RWPE1 (cell line): ENCODE data around the gene POLR1D.

Experiments
- CTCF ChIA-PET: fragments of 350-600 bp; sonication (Branson Sonifier 250); formaldehyde crosslinking; extraction: SDS; loops from one replicate; lab custom pipeline; 2021; lab: Yijun Ruan, JAX
- POLR2A ChIA-PET: fragments of 400-600 bp; formaldehyde crosslinking; extraction: SDS; loops from one replicate; lab custom pipeline; 2020; ENCODE audit warnings: antibody characterized with exemption; ENCODE audit not compliant: low non-redundant PET; lab: Yijun Ruan, JAX
- DNase-seq: peaks from one replicate; pipeline ENCODE4 v3.0.0; 2012; ENCODE audit warnings: low spot score
- H3K27ac ChIP-seq: fragments of 450-650 bp; 2 replicates; pipeline ENCODE4 v1.5.1; 2017
- TF ChIP-seq, protein P1 (sequence below): fragments of 450-650 bp; conservative IDR thresholded peaks from 2 replicates; pipeline ENCODE4 v1.5.1; 2017; ENCODE audit warnings: low read depth, mild to moderate bottlenecking

The POLR1D gene

DNA sequence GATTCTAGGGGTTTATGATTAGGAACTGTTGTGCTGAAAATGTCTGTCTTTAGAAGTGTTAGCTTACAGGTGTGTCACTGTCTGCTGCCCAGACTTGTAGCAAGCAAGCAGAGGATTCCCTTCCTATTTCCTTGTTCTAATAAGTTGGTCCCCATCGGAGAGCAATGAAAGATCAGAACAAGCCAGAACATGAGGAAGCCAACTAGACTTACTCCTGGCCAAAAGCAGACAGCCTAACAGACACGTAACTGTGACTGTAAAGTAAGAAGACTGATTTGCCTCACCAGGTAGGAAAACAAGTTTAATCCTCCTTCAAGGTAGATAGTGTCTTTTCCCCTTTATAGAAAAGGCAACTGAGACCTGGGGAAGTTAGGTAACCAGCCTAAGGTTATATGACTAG, 12.5 kb downstream of the POLR1D start:
- ChIA-PET POLR2A (no interaction called here), CTCF (no interaction called here)
- TF ChIP-seq, protein P1, sequence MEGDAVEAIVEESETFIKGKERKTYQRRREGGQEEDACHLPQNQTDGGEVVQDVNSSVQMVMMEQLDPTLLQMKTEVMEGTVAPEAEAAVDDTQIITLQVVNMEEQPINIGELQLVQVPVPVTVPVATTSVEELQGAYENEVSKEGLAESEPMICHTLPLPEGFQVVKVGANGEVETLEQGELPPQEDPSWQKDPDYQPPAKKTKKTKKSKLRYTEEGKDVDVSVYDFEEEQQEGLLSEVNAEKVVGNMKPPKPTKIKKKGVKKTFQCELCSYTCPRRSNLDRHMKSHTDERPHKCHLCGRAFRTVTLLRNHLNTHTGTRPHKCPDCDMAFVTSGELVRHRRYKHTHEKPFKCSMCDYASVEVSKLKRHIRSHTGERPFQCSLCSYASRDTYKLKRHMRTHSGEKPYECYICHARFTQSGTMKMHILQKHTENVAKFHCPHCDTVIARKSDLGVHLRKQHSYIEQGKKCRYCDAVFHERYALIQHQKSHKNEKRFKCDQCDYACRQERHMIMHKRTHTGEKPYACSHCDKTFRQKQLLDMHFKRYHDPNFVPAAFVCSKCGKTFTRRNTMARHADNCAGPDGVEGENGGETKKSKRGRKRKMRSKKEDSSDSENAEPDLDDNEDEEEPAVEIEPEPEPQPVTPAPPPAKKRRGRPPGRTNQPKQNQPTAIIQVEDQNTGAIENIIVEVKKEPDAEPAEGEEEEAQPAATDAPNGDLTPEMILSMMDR, result no peak
- DNase-seq, result peak; percentile 83
- peak overlapping the region; percentile 95 for H3K27ac ChIP-seq

DNA sequence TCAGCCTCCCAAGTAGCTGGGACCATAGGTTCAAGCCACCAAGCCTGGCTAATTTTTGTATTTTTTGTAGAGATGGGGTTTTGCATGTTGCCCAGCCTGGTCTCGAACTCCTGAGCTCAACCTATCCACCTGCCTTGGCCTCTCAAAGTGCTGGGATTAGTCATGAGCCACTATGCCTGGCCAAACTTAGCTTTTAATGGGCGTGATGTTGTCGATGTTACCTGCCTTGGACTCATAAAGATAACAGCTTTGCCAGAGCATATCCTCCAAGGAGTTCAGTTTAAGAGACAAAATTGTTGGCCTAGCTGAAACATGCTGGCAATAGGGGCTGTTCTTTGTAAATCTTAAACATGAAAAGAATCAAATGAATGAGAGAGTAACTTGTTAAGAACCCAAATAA, 13.1 kb downstream of the POLR1D start:
- ChIA-PET POLR2A (no interaction called here), CTCF (interaction anchor here (0.7 kb wide), 1 partner anchor 326 kb away, joined by 4 read pairs; no protein-coding TSS in a partner anchor)
- H3K27ac ChIP-seq, result peak overlapping the region; percentile 95

DNA sequence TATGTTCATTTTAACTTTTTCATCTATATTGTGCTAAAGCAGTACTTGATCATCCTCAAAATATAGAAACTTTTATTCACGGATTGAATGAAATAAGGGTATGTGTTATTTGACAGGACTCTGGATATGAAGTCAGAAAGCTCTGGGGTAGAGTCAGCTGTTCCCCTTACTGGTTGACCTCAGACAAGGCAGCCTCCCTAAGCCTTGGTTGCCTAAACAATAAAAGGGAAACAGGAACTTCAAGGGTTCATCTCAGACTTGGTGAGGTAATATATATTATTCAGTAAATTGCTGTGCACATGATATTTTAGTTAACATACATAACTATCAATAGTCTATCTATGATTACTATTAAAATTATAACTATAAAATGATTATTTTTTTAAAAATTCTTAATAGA, 13.6 kb downstream of the POLR1D start:
- ChIA-PET CTCF (interaction anchor here (0.7 kb wide), 1 partner anchor 326 kb away, joined by 4 read pairs; no protein-coding TSS in a partner anchor), POLR2A (no interaction called here)
- TF ChIP-seq, protein P1, result no peak
- no peak overlapping the region for H3K27ac ChIP-seq
- no peak for DNase-seq

More for the DNA sequence above, 13.1 kb downstream of the POLR1D start:
- DNase-seq, result no peak
- TF ChIP-seq, protein P1, result no peak

DNA sequence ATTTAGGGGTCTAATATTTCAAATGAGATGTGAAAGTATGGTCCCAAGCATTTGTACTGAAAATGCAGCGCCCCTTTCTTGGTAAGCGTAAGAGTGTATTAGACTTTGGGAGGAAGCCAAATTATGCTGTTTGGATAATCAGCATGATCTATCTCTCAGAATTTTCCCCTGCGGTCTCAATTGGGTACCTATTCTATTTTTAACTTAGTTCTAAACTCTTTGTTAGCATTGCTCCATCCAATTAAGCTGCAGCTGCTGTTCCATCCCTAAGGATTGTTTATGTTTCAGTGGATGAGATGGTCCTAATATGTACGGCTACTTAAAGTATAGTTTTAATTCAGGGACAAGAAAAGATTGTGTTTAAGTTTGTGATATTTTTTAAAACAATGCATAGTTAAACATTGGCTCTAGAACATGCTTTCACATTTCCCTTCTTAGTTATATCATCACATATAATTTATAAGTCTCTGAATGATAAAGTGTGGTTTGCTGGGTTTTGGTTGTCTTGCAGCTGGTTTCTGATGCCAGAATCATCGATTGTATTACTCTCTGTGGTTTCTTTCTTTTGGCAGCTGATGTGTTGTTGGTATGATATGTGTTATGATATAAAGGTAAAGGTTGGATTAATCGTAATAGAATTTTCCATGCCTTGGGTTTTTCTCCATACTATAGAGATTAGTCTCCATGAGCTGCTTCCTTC, 15.0 kb downstream of the POLR1D start:
- DNase-seq, result no peak
- TF ChIP-seq, protein P1, result no peak
- CTCF ChIA-PET, result no interaction called here
- POLR2A ChIA-PET, result no interaction called here
- no peak overlapping the region for H3K27ac ChIP-seq

DNA sequence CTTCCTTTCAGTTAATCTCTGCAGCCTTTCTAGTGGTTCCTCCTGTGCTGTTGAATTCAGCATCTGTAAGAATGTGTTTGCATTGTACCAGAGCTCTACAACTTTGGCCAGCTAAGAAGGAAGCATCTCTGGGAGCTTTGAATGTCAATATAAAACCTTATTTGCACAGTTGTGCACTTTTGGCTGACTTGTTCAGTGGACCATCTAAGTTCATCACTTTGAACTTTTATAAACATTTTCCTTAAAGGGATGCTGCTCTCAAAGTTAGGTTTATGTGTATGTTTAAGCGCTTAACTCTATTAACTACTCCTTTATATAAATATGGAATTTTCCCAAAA, 15.6 kb downstream of the POLR1D start:
- CTCF ChIA-PET, result no interaction called here
- POLR2A ChIA-PET, result no interaction called here
- TF ChIP-seq, protein P1, result no peak
- no peak overlapping the region for H3K27ac ChIP-seq
- no peak for DNase-seq

DNA sequence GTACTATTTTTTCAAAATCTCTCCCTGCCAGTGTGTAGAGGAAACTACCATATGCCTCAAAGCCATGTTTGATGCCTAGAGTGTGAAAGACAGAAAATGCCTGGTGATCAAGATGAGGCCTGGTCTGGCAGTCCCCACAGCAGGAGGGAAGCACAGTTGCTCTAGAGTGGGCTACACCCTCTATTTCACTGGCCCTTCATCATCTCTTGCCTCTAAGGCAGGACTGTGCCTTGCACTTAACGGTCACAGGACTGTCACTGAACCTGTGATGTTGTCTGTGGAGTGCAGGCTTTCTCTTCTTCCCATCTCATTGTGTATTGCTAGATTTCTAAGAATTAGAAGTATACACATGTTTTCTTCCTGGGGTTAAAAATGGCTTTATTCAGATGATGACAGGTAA, 16.3 kb downstream of the POLR1D start:
- TF ChIP-seq, protein P1, result no peak
- ChIA-PET CTCF (no interaction called here), POLR2A (no interaction called here)
- peak overlapping the region; percentile 59 for H3K27ac ChIP-seq
- DNase-seq, result no peak
